GM12878 (cell line): ENCODE results near the gene ELP4. TPM values are rescaled to one million over a fixed set of nuclear protein-coding genes. Genes with fewer than 3 reads are reported as not detected.

Experiments
- ATAC-seq: fragments of 200-7000 bp; cut with Tn5 transposase; 3 replicates; pipeline ENCODE4 v1.9.1; 2020; ENCODE audit warnings: mild to moderate bottlenecking, moderate library complexity
- BruUV-seq: library from RNA; stranded (reverse); fragments of 400-500 nt; replicated peaks from 2 replicates; lab custom pipeline; 2021; lab: Mats Ljungman, UMichigan
- CTCF ChIA-PET: fragments of 300-600 bp; sonication (Branson Sonifier 250); formaldehyde crosslinking; extraction: SDS; loops from one replicate; lab custom pipeline; 2021; ENCODE audit warnings: inconsistent platforms; lab: Yijun Ruan, JAX
- POLR2A ChIA-PET: fragments of 350-600 bp; formaldehyde crosslinking; extraction: SDS; loops from one replicate; lab custom pipeline; 2021; ENCODE audit warnings: inconsistent platforms; lab: Charles Lee
- RAD21 ChIA-PET: fragments of 300-600 bp; sonication (Branson Sonifier 250); formaldehyde crosslinking; loops from one replicate; lab custom pipeline; 2023; ENCODE audit warnings: antibody characterized with exemption; ENCODE audit not compliant: unreplicated experiment; lab: Charles Lee
- SMC1A ChIA-PET: fragments of 300-600 bp; sonication (Branson Sonifier 250); formaldehyde crosslinking; loops from one replicate; lab custom pipeline; 2023; ENCODE audit not compliant: unreplicated experiment, uncharacterized antibody; lab: Charles Lee
- DNase-seq: peaks from one replicate; pipeline ENCODE4 v3.0.0-alpha.2; 2011; ENCODE audit warnings: low read depth, low spot score
- FAIRE-seq: peaks from 3 replicates; lab custom pipeline; 2011; peaks lifted over from hg19 to GRCh38; lab: Jason Lieb, UNC
- H2AFZ ChIP-seq: 2 replicates; pipeline ENCODE4 v1.6.0; 2011; ENCODE audit warnings: low read depth, low read length, control low read depth; ENCODE audit not compliant: control insufficient read depth
- H3K27ac ChIP-seq: 2 replicates; pipeline ENCODE4 v1.5.1; 2011; ENCODE audit warnings: control low read depth; ENCODE audit not compliant: control insufficient read depth, insufficient read depth
- H3K27me3 ChIP-seq, 2 experiments: replicated peaks in 1 of 2; 2 replicates each; pipeline versions ENCODE4 v1.6.0 to v1.6.1; 2011; ENCODE audit warnings: low read length in 1 of 2; ENCODE audit not compliant: control insufficient read depth in 2 of 2, insufficient read depth in 2 of 2
- H3K36me3 ChIP-seq, 2 experiments: 2 replicates each; pipeline ENCODE4 v1.5.1; 2011; ENCODE audit warnings: low read length in 1 of 2; ENCODE audit not compliant: control insufficient read depth in 2 of 2, insufficient read depth in 2 of 2
- H3K4me1 ChIP-seq: 2 replicates; pipeline ENCODE4 v1.6.1; 2011; ENCODE audit warnings: mild to moderate bottlenecking, low read length, moderate library complexity, mixed read lengths; ENCODE audit not compliant: control insufficient read depth, insufficient read depth
- H3K4me2 ChIP-seq: 2 replicates; pipeline ENCODE4 v1.6.0; 2011; ENCODE audit warnings: control low read depth; ENCODE audit not compliant: control insufficient read depth, insufficient read depth
- H3K4me3 ChIP-seq: fragments of 200-600 bp; sonication (generic); 2 replicates; pipeline ENCODE4 v1.5.1; 2016
- H3K79me2 ChIP-seq: 2 replicates; pipeline ENCODE4 v1.6.0; 2011; ENCODE audit warnings: low read length; ENCODE audit not compliant: control insufficient read depth, insufficient read depth
- H3K9ac ChIP-seq: 2 replicates; pipeline ENCODE4 v1.8.0; 2011; ENCODE audit warnings: low read length, control low read depth, mixed read lengths; ENCODE audit not compliant: control insufficient read depth, insufficient read depth
- H3K9me3 ChIP-seq: replicated peaks from 3 replicates; pipeline ENCODE4 v1.5.1; 2011; ENCODE audit warnings: mild to moderate bottlenecking, low read length; ENCODE audit not compliant: control insufficient read depth, insufficient read depth
- H4K20me1 ChIP-seq: 2 replicates; pipeline ENCODE4 v1.6.0; 2011; ENCODE audit not compliant: control insufficient read depth, insufficient read depth
- CHD4 ChIP-seq: fragments of 200-600 bp; sonication (generic); IDR thresholded peaks from 2 replicates; pipeline ENCODE4 v1.6.1; 2016; ENCODE audit warnings: mild to moderate bottlenecking
- DPF2 ChIP-seq: fragments of 450-650 bp; IDR thresholded peaks from 2 replicates; pipeline ENCODE4 v1.6.1; 2017; ENCODE audit warnings: mild to moderate bottlenecking
- EZH2 ChIP-seq: IDR thresholded peaks from 2 replicates; pipeline ENCODE4 v1.6.1; 2012; ENCODE audit warnings: low read depth, mild to moderate bottlenecking, control low read depth, inconsistent platforms, low read length, borderline replicate concordance; ENCODE audit not compliant: control insufficient read depth
- IKZF1 ChIP-seq: fragments of 450-650 bp; conservative IDR thresholded peaks from 2 replicates; pipeline ENCODE4 v1.6.1; 2017; ENCODE audit warnings: antibody characterized with exemption, mild to moderate bottlenecking
- IRF4 ChIP-seq: IDR thresholded peaks from 2 replicates; pipeline ENCODE4 v1.6.1; 2011; ENCODE audit warnings: low read depth, low read length
- MTA2 ChIP-seq: fragments of 450-650 bp; IDR thresholded peaks from 2 replicates; pipeline ENCODE4 v1.6.1; 2016; ENCODE audit warnings: low read depth, mild to moderate bottlenecking, moderate library complexity
- MTA3 ChIP-seq: IDR thresholded peaks from 2 replicates; pipeline ENCODE4 v1.6.1; 2012; ENCODE audit warnings: low read length, inconsistent platforms, borderline replicate concordance
- NFIC ChIP-seq: IDR thresholded peaks from 2 replicates; pipeline ENCODE4 v1.6.1; 2012; ENCODE audit warnings: low read depth, mild to moderate bottlenecking, inconsistent platforms, low read length, moderate library complexity
- NFYA ChIP-seq: IDR thresholded peaks from 2 replicates; pipeline ENCODE4 v1.6.1; 2011; ENCODE audit warnings: low read depth, mild to moderate bottlenecking, low read length, improper control_type of control experiment, borderline replicate concordance
- STAT3 ChIP-seq: IDR thresholded peaks from 2 replicates; pipeline ENCODE4 v1.6.1; 2011; ENCODE audit warnings: low read depth, low read length, improper control_type of control experiment
- ZNF274 ChIP-seq: IDR thresholded peaks from one replicate; pipeline ENCODE4 v1.8.0; 2011; ENCODE audit not compliant: insufficient read length, insufficient read depth
- ZNF622 ChIP-seq: fragments of 450-650 bp; IDR thresholded peaks from 2 replicates; pipeline ENCODE4 v1.6.1; 2017; ENCODE audit warnings: mild to moderate bottlenecking, inconsistent platforms
- WGBS: methylation state at CpG from one replicate; pipeline ENCODE4 v1.1.6; 2016; ENCODE audit warnings: low lambda C conversion rate; ENCODE audit not compliant: insufficient replicate concordance, insufficient coverage; ENCODE audit errors: missing lambda C conversion rate; 5-methylcytosine and 5-hydroxymethylcytosine counted together
- in situ Hi-C: fragments of 300-500 bp; cut with MboI; formaldehyde crosslinking; loops from 9 replicates; pipeline ENCODE4 v1.14.3; 2018; ENCODE audit warnings: mixed read lengths
- intact Hi-C: fragments of 100-400 bp; cut with micrococcal nuclease; formaldehyde crosslinking; loops from one replicate; pipeline ENCODE4 v1.14.2; 2022; ENCODE audit not compliant: unreplicated experiment
- polyA plus RNA-seq, 11 experiments: library from polyadenylated mRNA; depleted of rRNA in 4 of 11; unstranded in 6 of 11; stranded (reverse) in 5 of 11; fragments of >200 nt; fragmentation: Nextera tagmentation in 4 of 11; fragmentation: Illumina TruSeq in 1 of 11; extraction: Ambion mirVana in 4 of 11; extraction: Trizol in 1 of 11; gene quantifications; 1 replicate in 1 of 11; 2 replicates in 10 of 11; pipeline versions ENCODE4 v1.2.1 to v1.2.3, GENCODE V29; 2011 to 2016; ENCODE audit warnings: inconsistent platforms in 2 of 11, missing spikeins in 2 of 11, low read depth in 1 of 11
- total RNA-seq, 4 experiments: library from RNA; depleted of rRNA in 3 of 4; stranded (reverse); fragments of >200 nt in 3 of 4; fragmentation: Illumina TruSeq in 1 of 4; extraction: Trizol in 1 of 4; gene quantifications; 2 replicates each; pipeline versions ENCODE4 v1.2.1 to v1.2.3, GENCODE V29; 2013 to 2021
- TF ChIP-seq, protein P1 (sequence below): fragments of 450-650 bp; IDR thresholded peaks from 2 replicates; pipeline ENCODE4 v1.6.1; 2017; ENCODE audit warnings: borderline replicate concordance
- TF ChIP-seq, protein P2 (sequence below): IDR thresholded peaks from 2 replicates; pipeline ENCODE4 v1.6.1; 2012; ENCODE audit warnings: improper control_type of control experiment, low read depth, low read length; ENCODE audit not compliant: insufficient replicate concordance
- TF ChIP-seq, protein P3 (sequence below): fragments of 150-350 bp; IDR thresholded peaks from 2 replicates; pipeline ENCODE4 v1.6.1; 2016; ENCODE audit warnings: low read depth, low read length

The ELP4 gene
- total and polyA plus RNA-seq, 10 of the 15 experiments (the other 5 are each of a cell fraction or from before 2014, with no cell fraction given): 17.7 to 36.1 (median 27.0) TPM

- SMC1A ChIA-PET: no interaction called here
- Histone ChIP-seq H3K79me2 (no peaks in the 10 kb centered on the region), H3K27me3 (no peaks in the 10 kb centered on the region)
Observed at GRCh38 chr11:31608995-31609394, 99.4 kb downstream of the ELP4 start.

More at GRCh38 chr11:31608995-31609394, 99.4 kb downstream of the ELP4 start:
- intact Hi-C loops: no loop called here
- ChIA-PET RAD21 (no interaction called here), POLR2A (interaction anchor here (0.6 kb wide), 1 partner anchor 228 kb away, joined by 4 read pairs; no protein-coding TSS in a partner anchor), CTCF (no interaction called here)
- no peaks in the 10 kb centered on the region for H3K9me3 ChIP-seq
- FAIRE-seq: no peak
- no peak overlapping the region for H3K27ac ChIP-seq
- H3K4me2 ChIP-seq: no peak overlapping the region
- no peaks in the 10 kb centered on the region for H3K36me3 ChIP-seq
- DNase-seq: no peak
- H3K4me1 ChIP-seq: no peaks in the 10 kb centered on the region
- in situ Hi-C loops: no loop called here
- BruUV-seq: no TSS peak
- no peak overlapping the region for H3K4me3 ChIP-seq
- no peaks in the 10 kb centered on the region for H4K20me1 ChIP-seq
- no peak for TF ChIP-seq EZH2
- TF ChIP-seq, protein P1, sequence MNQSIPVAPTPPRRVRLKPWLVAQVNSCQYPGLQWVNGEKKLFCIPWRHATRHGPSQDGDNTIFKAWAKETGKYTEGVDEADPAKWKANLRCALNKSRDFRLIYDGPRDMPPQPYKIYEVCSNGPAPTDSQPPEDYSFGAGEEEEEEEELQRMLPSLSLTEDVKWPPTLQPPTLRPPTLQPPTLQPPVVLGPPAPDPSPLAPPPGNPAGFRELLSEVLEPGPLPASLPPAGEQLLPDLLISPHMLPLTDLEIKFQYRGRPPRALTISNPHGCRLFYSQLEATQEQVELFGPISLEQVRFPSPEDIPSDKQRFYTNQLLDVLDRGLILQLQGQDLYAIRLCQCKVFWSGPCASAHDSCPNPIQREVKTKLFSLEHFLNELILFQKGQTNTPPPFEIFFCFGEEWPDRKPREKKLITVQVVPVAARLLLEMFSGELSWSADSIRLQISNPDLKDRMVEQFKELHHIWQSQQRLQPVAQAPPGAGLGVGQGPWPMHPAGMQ: no peak
- TF ChIP-seq IKZF1: no peak
- TF ChIP-seq DPF2: no peak
- no peak for TF ChIP-seq NFYA
- no peak for TF ChIP-seq ZNF622
- no peak for TF ChIP-seq ZNF274
- TF ChIP-seq MTA3: no peak
- TF ChIP-seq IRF4: no peak
- TF ChIP-seq MTA2: no peak
- no peak for TF ChIP-seq NFIC
- TF ChIP-seq, protein P2, sequence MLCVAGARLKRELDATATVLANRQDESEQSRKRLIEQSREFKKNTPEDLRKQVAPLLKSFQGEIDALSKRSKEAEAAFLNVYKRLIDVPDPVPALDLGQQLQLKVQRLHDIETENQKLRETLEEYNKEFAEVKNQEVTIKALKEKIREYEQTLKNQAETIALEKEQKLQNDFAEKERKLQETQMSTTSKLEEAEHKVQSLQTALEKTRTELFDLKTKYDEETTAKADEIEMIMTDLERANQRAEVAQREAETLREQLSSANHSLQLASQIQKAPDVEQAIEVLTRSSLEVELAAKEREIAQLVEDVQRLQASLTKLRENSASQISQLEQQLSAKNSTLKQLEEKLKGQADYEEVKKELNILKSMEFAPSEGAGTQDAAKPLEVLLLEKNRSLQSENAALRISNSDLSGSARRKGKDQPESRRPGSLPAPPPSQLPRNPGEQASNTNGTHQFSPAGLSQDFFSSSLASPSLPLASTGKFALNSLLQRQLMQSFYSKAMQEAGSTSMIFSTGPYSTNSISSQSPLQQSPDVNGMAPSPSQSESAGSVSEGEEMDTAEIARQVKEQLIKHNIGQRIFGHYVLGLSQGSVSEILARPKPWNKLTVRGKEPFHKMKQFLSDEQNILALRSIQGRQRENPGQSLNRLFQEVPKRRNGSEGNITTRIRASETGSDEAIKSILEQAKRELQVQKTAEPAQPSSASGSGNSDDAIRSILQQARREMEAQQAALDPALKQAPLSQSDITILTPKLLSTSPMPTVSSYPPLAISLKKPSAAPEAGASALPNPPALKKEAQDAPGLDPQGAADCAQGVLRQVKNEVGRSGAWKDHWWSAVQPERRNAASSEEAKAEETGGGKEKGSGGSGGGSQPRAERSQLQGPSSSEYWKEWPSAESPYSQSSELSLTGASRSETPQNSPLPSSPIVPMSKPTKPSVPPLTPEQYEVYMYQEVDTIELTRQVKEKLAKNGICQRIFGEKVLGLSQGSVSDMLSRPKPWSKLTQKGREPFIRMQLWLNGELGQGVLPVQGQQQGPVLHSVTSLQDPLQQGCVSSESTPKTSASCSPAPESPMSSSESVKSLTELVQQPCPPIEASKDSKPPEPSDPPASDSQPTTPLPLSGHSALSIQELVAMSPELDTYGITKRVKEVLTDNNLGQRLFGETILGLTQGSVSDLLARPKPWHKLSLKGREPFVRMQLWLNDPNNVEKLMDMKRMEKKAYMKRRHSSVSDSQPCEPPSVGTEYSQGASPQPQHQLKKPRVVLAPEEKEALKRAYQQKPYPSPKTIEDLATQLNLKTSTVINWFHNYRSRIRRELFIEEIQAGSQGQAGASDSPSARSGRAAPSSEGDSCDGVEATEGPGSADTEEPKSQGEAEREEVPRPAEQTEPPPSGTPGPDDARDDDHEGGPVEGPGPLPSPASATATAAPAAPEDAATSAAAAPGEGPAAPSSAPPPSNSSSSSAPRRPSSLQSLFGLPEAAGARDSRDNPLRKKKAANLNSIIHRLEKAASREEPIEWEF: no peak
- TF ChIP-seq STAT3: no peak
- no peak for TF ChIP-seq CHD4
- TF ChIP-seq, protein P3, sequence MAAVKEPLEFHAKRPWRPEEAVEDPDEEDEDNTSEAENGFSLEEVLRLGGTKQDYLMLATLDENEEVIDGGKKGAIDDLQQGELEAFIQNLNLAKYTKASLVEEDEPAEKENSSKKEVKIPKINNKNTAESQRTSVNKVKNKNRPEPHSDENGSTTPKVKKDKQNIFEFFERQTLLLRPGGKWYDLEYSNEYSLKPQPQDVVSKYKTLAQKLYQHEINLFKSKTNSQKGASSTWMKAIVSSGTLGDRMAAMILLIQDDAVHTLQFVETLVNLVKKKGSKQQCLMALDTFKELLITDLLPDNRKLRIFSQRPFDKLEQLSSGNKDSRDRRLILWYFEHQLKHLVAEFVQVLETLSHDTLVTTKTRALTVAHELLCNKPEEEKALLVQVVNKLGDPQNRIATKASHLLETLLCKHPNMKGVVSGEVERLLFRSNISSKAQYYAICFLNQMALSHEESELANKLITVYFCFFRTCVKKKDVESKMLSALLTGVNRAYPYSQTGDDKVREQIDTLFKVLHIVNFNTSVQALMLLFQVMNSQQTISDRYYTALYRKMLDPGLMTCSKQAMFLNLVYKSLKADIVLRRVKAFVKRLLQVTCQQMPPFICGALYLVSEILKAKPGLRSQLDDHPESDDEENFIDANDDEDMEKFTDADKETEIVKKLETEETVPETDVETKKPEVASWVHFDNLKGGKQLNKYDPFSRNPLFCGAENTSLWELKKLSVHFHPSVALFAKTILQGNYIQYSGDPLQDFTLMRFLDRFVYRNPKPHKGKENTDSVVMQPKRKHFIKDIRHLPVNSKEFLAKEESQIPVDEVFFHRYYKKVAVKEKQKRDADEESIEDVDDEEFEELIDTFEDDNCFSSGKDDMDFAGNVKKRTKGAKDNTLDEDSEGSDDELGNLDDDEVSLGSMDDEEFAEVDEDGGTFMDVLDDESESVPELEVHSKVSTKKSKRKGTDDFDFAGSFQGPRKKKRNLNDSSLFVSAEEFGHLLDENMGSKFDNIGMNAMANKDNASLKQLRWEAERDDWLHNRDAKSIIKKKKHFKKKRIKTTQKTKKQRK: no peak
- TF ChIP-seq, all 136 proteins: peak for 0
- Histone ChIP-seq H3K9ac (no peak overlapping the region), H2AFZ (no peak overlapping the region)
- no peak for ATAC-seq
- WGBS: 100% methylated on average over 8 of the region's 8 CpGs
